SK-N-SH (cell line): ENCODE measurements around the gene TMEM106C. TPM values are rescaled to one million over a fixed set of nuclear protein-coding genes. Genes with fewer than 3 reads are reported as not detected.

Experiments used
- CTCF ChIA-PET: fragments of 300-600, 350-600 bp; formaldehyde crosslinking; extraction: SDS; loops from one replicate; lab custom pipeline; 2021; lab: Yijun Ruan, JAX
- POLR2A ChIA-PET: fragments of 350-600 bp; sonication (Branson Sonifier 250); formaldehyde crosslinking; extraction: SDS; loops from one replicate; lab custom pipeline; 2020; ENCODE audit warnings: antibody characterized with exemption, inconsistent platforms; lab: Yijun Ruan, JAX
- DNase-seq: peaks from one replicate; pipeline ENCODE4 v3.0.0; 2012
- H2AFZ ChIP-seq: fragments of 200-600 bp; sonication (generic); 2 replicates; pipeline ENCODE4 v1.8.1; 2016; ENCODE audit warnings: antibody characterized with exemption, mild to moderate bottlenecking, low read depth
- H3F3A ChIP-seq: fragments of 200-600 bp; sonication (generic); replicated peaks from 2 replicates; pipeline ENCODE3; 2016; ENCODE audit warnings: antibody characterized with exemption, mild to moderate bottlenecking; ENCODE audit not compliant: insufficient read depth
- H3K27ac ChIP-seq, 2 experiments: fragments of 200-500 bp in 1 of 2; fragments of 200-600 bp in 1 of 2; sonication (Bioruptor generic) in 1 of 2; sonication (generic), shearing (Covaris generic) in 1 of 2; 2 replicates each; pipeline versions ENCODE4 v1.5.1 to v1.6.1; 2014 to 2016; ENCODE audit warnings: low read depth in 2 of 2, inconsistent platforms in 1 of 2, low read length in 1 of 2, mild to moderate bottlenecking in 1 of 2, mixed read lengths in 1 of 2
- H3K27me3 ChIP-seq: fragments of 200-600 bp; sonication (generic), shearing (Covaris generic); 2 replicates; pipeline ENCODE4 v1.6.1; 2016; ENCODE audit warnings: mixed run types; ENCODE audit not compliant: insufficient read depth
- H3K36me3 ChIP-seq, 2 experiments: fragments of 200-500 bp in 1 of 2; fragments of 200-600 bp in 1 of 2; sonication (Bioruptor generic) in 1 of 2; sonication (generic) in 1 of 2; replicated peaks in 1 of 2; 2 replicates each; pipeline versions ENCODE3 to v1.5.1; 2014 to 2016; ENCODE audit warnings: low read length in 1 of 2, mild to moderate bottlenecking in 1 of 2; ENCODE audit not compliant: insufficient read depth in 2 of 2, control insufficient read depth in 1 of 2
- H3K4me1 ChIP-seq, 2 experiments: fragments of 200-500 bp in 1 of 2; fragments of 200-600 bp in 1 of 2; sonication (Bioruptor generic) in 1 of 2; sonication (generic), shearing (Covaris generic) in 1 of 2; 2 replicates each; pipeline versions ENCODE4 v1.5.1 to v1.6.1; 2014 to 2016; ENCODE audit warnings: low read depth in 1 of 2, low read length in 1 of 2, mixed run types in 1 of 2; ENCODE audit not compliant: insufficient read depth in 2 of 2, control insufficient read depth in 1 of 2
- H3K4me2 ChIP-seq: fragments of 200-600 bp; sonication (generic), shearing (Covaris generic); 2 replicates; pipeline ENCODE4 v1.6.1; 2017; ENCODE audit warnings: mixed run types
- H3K4me3 ChIP-seq, 2 experiments: fragments of 200-500 bp in 1 of 2; fragments of 200-600 bp in 1 of 2; sonication (Bioruptor generic) in 1 of 2; sonication (generic), shearing (Covaris generic) in 1 of 2; 2 replicates each; pipeline versions ENCODE4 v1.5.1 to v1.8.1; 2014 to 2016; ENCODE audit warnings: low read depth in 2 of 2, inconsistent platforms in 1 of 2, low read length in 1 of 2, mild to moderate bottlenecking in 1 of 2, mixed read lengths in 1 of 2, moderate library complexity in 1 of 2
- H3K79me2 ChIP-seq: fragments of 200-600 bp; sonication (generic); 2 replicates; pipeline ENCODE4 v1.8.1; 2017; ENCODE audit warnings: mild to moderate bottlenecking; ENCODE audit not compliant: insufficient read depth
- H3K9ac ChIP-seq: fragments of 200-600 bp; sonication (generic); 2 replicates; pipeline ENCODE4 v1.6.1; 2017; ENCODE audit warnings: mixed run types
- H3K9me2 ChIP-seq: fragments of 200-600 bp; sonication (generic); 2 replicates; pipeline ENCODE4 v1.6.1; 2017; ENCODE audit warnings: mixed run types
- H3K9me3 ChIP-seq: fragments of 200-600 bp; sonication (generic); 2 replicates; pipeline ENCODE4 v1.6.1; 2017; ENCODE audit warnings: mixed run types, mild to moderate bottlenecking, moderate library complexity
- H4K20me1 ChIP-seq: fragments of 200-600 bp; sonication (generic); 2 replicates; pipeline ENCODE4 v1.6.1; 2017; ENCODE audit warnings: mild to moderate bottlenecking, mixed run types; ENCODE audit not compliant: insufficient read depth
- CHD2 ChIP-seq: fragments of 150-350 bp; IDR thresholded peaks from 2 replicates; pipeline ENCODE4 v1.6.1; 2018; ENCODE audit warnings: low read length; ENCODE audit not compliant: partially characterized antibody
- ELF1 ChIP-seq: IDR thresholded peaks from 2 replicates; pipeline ENCODE4 v1.4.0; 2012
- EP300 ChIP-seq, 2 experiments: IDR thresholded peaks; 2 replicates each; pipeline versions ENCODE4 v1.4.0 to v1.6.1; 2012; ENCODE audit warnings: borderline replicate concordance in 1 of 2, low read depth in 1 of 2, low read length in 1 of 2
- GATA2 ChIP-seq: sonication (generic); formaldehyde crosslinking; IDR thresholded peaks from 2 replicates; pipeline ENCODE4 v1.5.0; 2020; ENCODE audit warnings: mild to moderate bottlenecking, missing genetic modification reagents
- MXI1 ChIP-seq: IDR thresholded peaks from 2 replicates; pipeline ENCODE4 v1.6.1; 2012; ENCODE audit warnings: mild to moderate bottlenecking, low read depth, low read length, improper control_type of control experiment
- NFIC ChIP-seq: IDR thresholded peaks from 2 replicates; pipeline ENCODE4 v1.4.0; 2012; ENCODE audit warnings: borderline replicate concordance
- NRF1 ChIP-seq: IDR thresholded peaks from 2 replicates; pipeline ENCODE4 v1.6.1; 2012; ENCODE audit warnings: low read depth, mild to moderate bottlenecking, low read length
- RCOR1 ChIP-seq: fragments of 150-350 bp; IDR thresholded peaks from 2 replicates; pipeline ENCODE4 v1.6.1; 2017; ENCODE audit warnings: antibody characterized with exemption, low read length
- TAF1 ChIP-seq: IDR thresholded peaks from 2 replicates; pipeline ENCODE4 v1.6.1; 2012; ENCODE audit warnings: low read depth, mild to moderate bottlenecking, low read length, moderate library complexity, borderline replicate concordance
- TCF12 ChIP-seq: IDR thresholded peaks from 2 replicates; pipeline ENCODE4 v1.4.0; 2012
- WGBS: methylation state at CpG from one replicate; pipeline ENCODE4 v1.1.6; 2017; ENCODE audit warnings: low lambda C conversion rate; 5-methylcytosine and 5-hydroxymethylcytosine counted together
- polyA plus RNA-seq, 3 experiments: library from polyadenylated mRNA; depleted of rRNA; stranded (reverse); fragments of >200 nt; gene quantifications; 2 replicates each; pipeline ENCODE4 v1.2.3, GENCODE V29; 2012
- TF ChIP-seq, protein P1 (sequence below): IDR thresholded peaks from 2 replicates; pipeline ENCODE4 v1.6.1; 2012; ENCODE audit warnings: mild to moderate bottlenecking, low read depth, low read length, moderate library complexity
- TF ChIP-seq, protein P2 (sequence below): fragments of 150-350 bp; IDR thresholded peaks from 2 replicates; pipeline ENCODE4 v1.6.1; 2016; ENCODE audit warnings: mild to moderate bottlenecking, low read depth, low read length
- TF ChIP-seq, protein P3 (sequence below): IDR thresholded peaks from 2 replicates; pipeline ENCODE4 v1.4.0; 2012; ENCODE audit warnings: low read depth
- TF ChIP-seq, protein P4 (sequence below): IDR thresholded peaks from 2 replicates; pipeline ENCODE4; 2012

The TMEM106C gene
- polyA plus RNA-seq, 1 of the 3 experiments (the other 2 are of a cell fraction), result 133 TPM

DNA sequence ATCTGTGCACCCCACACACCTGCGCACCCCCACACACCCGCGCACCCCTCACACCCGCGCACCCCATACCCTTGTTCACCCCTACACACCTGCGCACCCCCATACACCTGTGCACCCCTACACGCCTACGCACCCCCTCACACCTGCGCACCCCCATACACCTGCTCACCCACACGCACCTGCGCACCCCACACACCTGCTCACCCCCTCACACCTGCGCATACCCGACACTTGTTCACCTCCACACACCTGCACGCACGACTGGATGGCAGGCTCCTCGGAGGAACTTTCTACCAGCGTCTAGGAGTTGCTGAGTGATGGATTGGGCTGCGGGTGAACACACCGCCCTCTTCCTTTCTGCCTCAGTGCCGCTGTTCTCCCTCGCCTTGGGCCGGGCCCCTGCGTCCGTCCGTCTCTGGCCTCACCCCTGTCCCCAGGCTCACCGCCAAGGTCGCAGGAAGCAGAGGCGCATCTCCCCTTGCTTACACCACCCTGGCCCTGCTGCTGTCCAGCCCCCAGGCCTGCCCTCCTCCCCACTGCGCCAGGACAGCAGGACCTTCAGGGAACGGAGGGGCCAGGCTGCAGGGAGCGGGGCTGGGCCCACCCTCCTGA is 20.7 kb upstream of the TMEM106C start (continued):
- no peak for TF ChIP-seq MXI1
- no peak for TF ChIP-seq CHD2
- TF ChIP-seq NFIC, result no peak
- no peak for TF ChIP-seq TCF12
- no peak for TF ChIP-seq ELF1
- TF ChIP-seq, all 33 proteins: peak for 0

DNA sequence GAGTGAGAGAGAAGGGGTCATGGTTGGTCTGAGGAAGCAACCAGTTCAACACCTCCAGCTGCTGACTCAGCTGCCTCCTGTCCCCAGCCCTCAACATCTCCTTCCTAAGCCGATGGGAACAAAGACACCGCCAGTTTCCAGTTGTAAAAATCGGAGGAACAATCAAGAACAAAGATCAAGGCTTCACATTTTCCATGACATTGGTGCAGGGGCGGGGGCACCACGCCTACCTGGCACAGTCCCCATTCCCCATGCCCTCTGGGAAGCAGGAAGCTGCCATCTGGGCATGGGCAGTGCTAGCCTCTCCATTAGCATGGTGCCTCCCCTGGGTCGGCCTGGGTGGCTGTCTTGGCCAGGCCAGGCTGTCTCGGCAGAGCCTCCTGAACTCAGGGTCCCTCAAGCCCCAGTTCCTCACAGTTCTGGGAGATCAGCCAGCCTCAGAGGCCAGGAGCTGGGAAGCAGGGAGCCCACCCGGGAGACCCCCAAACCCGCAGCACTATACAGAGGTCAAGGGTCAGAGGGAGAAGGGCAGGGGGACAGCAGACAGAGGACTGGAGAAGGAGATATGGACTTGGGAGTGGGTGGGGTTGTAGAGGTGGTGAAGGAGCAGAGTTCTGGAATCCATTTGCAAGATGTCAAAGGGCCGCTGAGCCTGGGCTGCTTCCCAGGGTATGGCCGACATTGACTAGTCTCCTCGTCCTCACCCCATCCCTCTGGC is 19.6 kb upstream of the TMEM106C start:
- no peak overlapping the region for H3K9ac ChIP-seq
- no peaks in the 10 kb centered on the region for H4K20me1 ChIP-seq
- TF ChIP-seq, protein P1, sequence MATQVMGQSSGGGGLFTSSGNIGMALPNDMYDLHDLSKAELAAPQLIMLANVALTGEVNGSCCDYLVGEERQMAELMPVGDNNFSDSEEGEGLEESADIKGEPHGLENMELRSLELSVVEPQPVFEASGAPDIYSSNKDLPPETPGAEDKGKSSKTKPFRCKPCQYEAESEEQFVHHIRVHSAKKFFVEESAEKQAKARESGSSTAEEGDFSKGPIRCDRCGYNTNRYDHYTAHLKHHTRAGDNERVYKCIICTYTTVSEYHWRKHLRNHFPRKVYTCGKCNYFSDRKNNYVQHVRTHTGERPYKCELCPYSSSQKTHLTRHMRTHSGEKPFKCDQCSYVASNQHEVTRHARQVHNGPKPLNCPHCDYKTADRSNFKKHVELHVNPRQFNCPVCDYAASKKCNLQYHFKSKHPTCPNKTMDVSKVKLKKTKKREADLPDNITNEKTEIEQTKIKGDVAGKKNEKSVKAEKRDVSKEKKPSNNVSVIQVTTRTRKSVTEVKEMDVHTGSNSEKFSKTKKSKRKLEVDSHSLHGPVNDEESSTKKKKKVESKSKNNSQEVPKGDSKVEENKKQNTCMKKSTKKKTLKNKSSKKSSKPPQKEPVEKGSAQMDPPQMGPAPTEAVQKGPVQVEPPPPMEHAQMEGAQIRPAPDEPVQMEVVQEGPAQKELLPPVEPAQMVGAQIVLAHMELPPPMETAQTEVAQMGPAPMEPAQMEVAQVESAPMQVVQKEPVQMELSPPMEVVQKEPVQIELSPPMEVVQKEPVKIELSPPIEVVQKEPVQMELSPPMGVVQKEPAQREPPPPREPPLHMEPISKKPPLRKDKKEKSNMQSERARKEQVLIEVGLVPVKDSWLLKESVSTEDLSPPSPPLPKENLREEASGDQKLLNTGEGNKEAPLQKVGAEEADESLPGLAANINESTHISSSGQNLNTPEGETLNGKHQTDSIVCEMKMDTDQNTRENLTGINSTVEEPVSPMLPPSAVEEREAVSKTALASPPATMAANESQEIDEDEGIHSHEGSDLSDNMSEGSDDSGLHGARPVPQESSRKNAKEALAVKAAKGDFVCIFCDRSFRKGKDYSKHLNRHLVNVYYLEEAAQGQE, result no peak
- TF ChIP-seq, protein P2, sequence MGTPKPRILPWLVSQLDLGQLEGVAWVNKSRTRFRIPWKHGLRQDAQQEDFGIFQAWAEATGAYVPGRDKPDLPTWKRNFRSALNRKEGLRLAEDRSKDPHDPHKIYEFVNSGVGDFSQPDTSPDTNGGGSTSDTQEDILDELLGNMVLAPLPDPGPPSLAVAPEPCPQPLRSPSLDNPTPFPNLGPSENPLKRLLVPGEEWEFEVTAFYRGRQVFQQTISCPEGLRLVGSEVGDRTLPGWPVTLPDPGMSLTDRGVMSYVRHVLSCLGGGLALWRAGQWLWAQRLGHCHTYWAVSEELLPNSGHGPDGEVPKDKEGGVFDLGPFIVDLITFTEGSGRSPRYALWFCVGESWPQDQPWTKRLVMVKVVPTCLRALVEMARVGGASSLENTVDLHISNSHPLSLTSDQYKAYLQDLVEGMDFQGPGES, result no peak
- TF ChIP-seq TAF1, result no peak
- TF ChIP-seq NRF1, result no peak
- TF ChIP-seq, protein P3, sequence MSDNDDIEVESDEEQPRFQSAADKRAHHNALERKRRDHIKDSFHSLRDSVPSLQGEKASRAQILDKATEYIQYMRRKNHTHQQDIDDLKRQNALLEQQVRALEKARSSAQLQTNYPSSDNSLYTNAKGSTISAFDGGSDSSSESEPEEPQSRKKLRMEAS, result no peak
- TF ChIP-seq RCOR1, result no peak
- TF ChIP-seq GATA2 (CRISPR knock-in tag), result no peak
- no peak for TF ChIP-seq EP300 (IDR thresholded peaks at IDR 0.05; ENCODE audit: borderline replicate concordance in 1 of 2, low read depth in 1 of 2, low read length in 1 of 2)
- TF ChIP-seq, protein P4, sequence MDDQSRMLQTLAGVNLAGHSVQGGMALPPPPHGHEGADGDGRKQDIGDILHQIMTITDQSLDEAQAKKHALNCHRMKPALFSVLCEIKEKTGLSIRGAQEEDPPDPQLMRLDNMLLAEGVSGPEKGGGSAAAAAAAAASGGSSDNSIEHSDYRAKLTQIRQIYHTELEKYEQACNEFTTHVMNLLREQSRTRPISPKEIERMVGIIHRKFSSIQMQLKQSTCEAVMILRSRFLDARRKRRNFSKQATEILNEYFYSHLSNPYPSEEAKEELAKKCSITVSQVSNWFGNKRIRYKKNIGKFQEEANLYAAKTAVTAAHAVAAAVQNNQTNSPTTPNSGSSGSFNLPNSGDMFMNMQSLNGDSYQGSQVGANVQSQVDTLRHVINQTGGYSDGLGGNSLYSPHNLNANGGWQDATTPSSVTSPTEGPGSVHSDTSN, result no peak
- TF ChIP-seq, all 33 proteins: peak for 0
- Histone ChIP-seq H3K79me2 (no peaks in the 10 kb centered on the region), H3K9me2 (no peaks in the 10 kb centered on the region), H3F3A (no peaks in the 10 kb centered on the region), H2AFZ (no peak overlapping the region), H3K4me3 (no peak overlapping the region), H3K27me3 (no peaks in the 10 kb centered on the region), H3K4me1 (peaks cover 0 to 2% of the 10 kb centered on the region in 2 experiments; a peak in 1 of 4 replicates), H3K4me2 (no peak overlapping the region), H3K9me3 (no peaks in the 10 kb centered on the region), H3K36me3 (no peaks in the 10 kb centered on the region), H3K27ac (no peak overlapping the region)
- DNase-seq, result peak; percentile 42
- POLR2A ChIA-PET, result no interaction called here
- CTCF ChIA-PET, result interaction anchor here (1.7 to 2.0 kb wide), 2 partner anchors 20 to 38 kb away, joined by 4 to 9 read pairs; partner anchors contain the start of genes TMEM106C and VDR
- whole genome bisulfite sequencing, result 82% methylated on average over 8 of the region's 12 CpGs
